ENCODE data around the gene SULT1E1.

The SULT1E1 gene, protein sequence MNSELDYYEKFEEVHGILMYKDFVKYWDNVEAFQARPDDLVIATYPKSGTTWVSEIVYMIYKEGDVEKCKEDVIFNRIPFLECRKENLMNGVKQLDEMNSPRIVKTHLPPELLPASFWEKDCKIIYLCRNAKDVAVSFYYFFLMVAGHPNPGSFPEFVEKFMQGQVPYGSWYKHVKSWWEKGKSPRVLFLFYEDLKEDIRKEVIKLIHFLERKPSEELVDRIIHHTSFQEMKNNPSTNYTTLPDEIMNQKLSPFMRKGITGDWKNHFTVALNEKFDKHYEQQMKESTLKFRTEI

DNA sequence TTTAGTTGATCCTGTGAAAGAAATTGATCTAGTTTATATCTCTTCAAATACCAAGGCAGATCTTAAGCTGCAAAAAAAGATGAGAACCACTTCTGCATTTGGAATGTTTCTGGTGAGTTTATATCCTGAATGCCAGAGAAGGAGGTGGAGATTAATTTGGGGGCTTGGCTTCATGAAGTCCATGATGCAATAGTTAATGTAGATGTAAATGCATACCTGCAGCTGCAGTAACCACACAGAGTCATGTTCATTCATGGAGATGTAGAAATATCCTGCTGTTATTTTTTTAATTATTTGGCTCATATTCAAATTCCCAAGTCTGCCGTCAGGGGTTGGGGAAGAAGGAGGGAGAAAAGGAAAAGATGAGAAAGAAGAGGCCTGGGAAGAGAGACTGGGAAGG, at the start of gene SULT1E1:
Gene SULT1E1, minus strand, starts transcription at position 94 of the 400 bp plus-strand sequence. CDS start 2,501 bp downstream, outside the sequence.
- Histone ChIP-seq H3K4me1 (ENCODE audit: control insufficient read depth, insufficient read depth, low read length) (no peaks in the 10 kb centered on the region), H3K27ac (ENCODE audit: extremely low read depth, low read depth, low read length) (no peak within 1 kb of the TSS), H3K9me3 (ENCODE audit: control insufficient read depth, insufficient read depth, low read depth, low read length) (no peaks in the 10 kb centered on the region), H3K4me3 (ENCODE audit: low read depth, low read length) (no peak within 1 kb of the TSS), H3K36me3 (ENCODE audit: control insufficient read depth in 2 of 2, insufficient read depth in 1 of 2, low read length in 2 of 2) (no peaks in the 10 kb centered on the region)
- TF ChIP-seq, protein P1, sequence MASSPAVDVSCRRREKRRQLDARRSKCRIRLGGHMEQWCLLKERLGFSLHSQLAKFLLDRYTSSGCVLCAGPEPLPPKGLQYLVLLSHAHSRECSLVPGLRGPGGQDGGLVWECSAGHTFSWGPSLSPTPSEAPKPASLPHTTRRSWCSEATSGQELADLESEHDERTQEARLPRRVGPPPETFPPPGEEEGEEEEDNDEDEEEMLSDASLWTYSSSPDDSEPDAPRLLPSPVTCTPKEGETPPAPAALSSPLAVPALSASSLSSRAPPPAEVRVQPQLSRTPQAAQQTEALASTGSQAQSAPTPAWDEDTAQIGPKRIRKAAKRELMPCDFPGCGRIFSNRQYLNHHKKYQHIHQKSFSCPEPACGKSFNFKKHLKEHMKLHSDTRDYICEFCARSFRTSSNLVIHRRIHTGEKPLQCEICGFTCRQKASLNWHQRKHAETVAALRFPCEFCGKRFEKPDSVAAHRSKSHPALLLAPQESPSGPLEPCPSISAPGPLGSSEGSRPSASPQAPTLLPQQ (tag by site-specific recombination; IDR thresholded peaks at IDR 0.05), result no peak
- TF ChIP-seq ZNF311 (tag by site-specific recombination; IDR thresholded peaks at IDR 0.05; ENCODE audit: borderline replicate concordance) (no peak), ZNF138 (tag by site-specific recombination; IDR thresholded peaks at IDR 0.05; ENCODE audit: borderline replicate concordance) (no peak), ZNF112 (tag by site-specific recombination; IDR thresholded peaks at IDR 0.05) (no peak), ZNF654 (tag by site-specific recombination; IDR thresholded peaks at IDR 0.05; ENCODE audit: low read depth) (no peak), ZNF624 (tag by site-specific recombination; IDR thresholded peaks at IDR 0.05) (no peak), ZNF48 (tag by site-specific recombination; IDR thresholded peaks at IDR 0.05) (no peak), OVOL3 (tag by site-specific recombination; IDR thresholded peaks at IDR 0.05) (no peak), ZNF16 (tag by site-specific recombination; IDR thresholded peaks at IDR 0.05; ENCODE audit: low read depth) (no peak)
- TF ChIP-seq, protein P2, sequence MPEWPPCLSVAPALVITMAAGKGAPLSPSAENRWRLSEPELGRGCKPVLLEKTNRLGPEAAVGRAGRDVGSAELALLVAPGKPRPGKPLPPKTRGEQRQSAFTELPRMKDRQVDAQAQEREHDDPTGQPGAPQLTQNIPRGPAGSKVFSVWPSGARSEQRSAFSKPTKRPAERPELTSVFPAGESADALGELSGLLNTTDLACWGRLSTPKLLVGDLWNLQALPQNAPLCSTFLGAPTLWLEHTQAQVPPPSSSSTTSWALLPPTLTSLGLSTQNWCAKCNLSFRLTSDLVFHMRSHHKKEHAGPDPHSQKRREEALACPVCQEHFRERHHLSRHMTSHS (tag by site-specific recombination; IDR thresholded peaks at IDR 0.05), result no peak
- TF ChIP-seq, protein P3, sequence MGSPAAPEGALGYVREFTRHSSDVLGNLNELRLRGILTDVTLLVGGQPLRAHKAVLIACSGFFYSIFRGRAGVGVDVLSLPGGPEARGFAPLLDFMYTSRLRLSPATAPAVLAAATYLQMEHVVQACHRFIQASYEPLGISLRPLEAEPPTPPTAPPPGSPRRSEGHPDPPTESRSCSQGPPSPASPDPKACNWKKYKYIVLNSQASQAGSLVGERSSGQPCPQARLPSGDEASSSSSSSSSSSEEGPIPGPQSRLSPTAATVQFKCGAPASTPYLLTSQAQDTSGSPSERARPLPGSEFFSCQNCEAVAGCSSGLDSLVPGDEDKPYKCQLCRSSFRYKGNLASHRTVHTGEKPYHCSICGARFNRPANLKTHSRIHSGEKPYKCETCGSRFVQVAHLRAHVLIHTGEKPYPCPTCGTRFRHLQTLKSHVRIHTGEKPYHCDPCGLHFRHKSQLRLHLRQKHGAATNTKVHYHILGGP (tag by site-specific recombination; IDR thresholded peaks at IDR 0.05), result no peak
- TF ChIP-seq, protein P4, sequence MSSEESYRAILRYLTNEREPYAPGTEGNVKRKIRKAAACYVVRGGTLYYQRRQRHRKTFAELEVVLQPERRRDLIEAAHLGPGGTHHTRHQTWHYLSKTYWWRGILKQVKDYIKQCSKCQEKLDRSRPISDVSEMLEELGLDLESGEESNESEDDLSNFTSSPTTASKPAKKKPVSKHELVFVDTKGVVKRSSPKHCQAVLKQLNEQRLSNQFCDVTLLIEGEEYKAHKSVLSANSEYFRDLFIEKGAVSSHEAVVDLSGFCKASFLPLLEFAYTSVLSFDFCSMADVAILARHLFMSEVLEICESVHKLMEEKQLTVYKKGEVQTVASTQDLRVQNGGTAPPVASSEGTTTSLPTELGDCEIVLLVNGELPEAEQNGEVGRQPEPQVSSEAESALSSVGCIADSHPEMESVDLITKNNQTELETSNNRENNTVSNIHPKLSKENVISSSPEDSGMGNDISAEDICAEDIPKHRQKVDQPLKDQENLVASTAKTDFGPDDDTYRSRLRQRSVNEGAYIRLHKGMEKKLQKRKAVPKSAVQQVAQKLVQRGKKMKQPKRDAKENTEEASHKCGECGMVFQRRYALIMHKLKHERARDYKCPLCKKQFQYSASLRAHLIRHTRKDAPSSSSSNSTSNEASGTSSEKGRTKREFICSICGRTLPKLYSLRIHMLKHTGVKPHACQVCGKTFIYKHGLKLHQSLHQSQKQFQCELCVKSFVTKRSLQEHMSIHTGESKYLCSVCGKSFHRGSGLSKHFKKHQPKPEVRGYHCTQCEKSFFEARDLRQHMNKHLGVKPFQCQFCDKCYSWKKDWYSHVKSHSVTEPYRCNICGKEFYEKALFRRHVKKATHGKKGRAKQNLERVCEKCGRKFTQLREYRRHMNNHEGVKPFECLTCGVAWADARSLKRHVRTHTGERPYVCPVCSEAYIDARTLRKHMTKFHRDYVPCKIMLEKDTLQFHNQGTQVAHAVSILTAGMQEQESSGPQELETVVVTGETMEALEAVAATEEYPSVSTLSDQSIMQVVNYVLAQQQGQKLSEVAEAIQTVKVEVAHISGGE (tag by site-specific recombination; conservative IDR thresholded peaks at IDR 0.05; ENCODE audit: low read depth), result no peak
- TF ChIP-seq, protein P5, sequence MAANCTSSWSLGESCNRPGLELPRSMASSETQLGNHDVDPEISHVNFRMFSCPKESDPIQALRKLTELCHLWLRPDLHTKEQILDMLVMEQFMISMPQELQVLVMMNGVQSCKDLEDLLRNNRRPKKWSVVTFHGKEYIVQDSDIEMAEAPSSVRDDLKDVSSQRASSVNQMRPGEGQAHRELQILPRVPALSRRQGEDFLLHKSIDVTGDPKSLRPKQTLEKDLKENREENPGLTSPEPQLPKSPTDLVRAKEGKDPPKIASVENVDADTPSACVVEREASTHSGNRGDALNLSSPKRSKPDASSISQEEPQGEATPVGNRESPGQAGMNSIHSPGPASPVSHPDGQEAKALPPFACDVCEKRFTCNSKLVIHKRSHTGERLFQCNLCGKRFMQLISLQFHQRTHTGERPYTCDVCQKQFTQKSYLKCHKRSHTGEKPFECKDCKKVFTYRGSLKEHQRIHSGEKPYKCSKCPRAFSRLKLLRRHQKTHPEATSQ (tag by site-specific recombination; IDR thresholded peaks at IDR 0.05), result no peak
- CTCF ChIA-PET, result no interaction called here
- POLR2A ChIA-PET, result no interaction called here

DNA sequence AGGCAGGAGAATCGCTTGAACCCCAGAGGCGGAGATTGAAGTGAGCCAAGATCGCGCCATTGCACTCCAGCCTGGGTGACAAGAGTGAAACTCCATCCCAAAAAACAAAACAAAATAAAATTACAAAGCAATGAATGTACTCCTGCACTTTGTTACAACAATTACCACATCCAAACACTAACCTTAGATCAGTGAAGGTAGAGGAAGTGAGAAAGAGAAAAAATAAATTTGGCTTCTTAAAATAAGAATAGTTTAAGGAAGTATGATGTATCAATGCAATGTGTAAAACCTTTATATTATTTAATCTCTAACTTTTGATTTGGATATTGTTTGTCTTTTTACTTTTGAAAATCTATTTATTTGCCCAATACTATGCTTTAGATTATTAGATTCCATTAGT, 49.2 kb upstream of the SULT1E1 start:
- Histone ChIP-seq H3K36me3 (ENCODE audit: control insufficient read depth in 2 of 2, insufficient read depth in 1 of 2, low read length in 2 of 2) (no peaks in the 10 kb centered on the region), H3K9me3 (ENCODE audit: control insufficient read depth, insufficient read depth, low read depth, low read length) (no peaks in the 10 kb centered on the region), H3K4me3 (ENCODE audit: low read depth, low read length) (no peak overlapping the region), H3K4me1 (ENCODE audit: control insufficient read depth, insufficient read depth, low read length) (no peaks in the 10 kb centered on the region), H3K27ac (ENCODE audit: extremely low read depth, low read depth, low read length) (no peak overlapping the region)
- ChIA-PET POLR2A (no interaction called here), CTCF (no interaction called here)
- TF ChIP-seq, protein P6, sequence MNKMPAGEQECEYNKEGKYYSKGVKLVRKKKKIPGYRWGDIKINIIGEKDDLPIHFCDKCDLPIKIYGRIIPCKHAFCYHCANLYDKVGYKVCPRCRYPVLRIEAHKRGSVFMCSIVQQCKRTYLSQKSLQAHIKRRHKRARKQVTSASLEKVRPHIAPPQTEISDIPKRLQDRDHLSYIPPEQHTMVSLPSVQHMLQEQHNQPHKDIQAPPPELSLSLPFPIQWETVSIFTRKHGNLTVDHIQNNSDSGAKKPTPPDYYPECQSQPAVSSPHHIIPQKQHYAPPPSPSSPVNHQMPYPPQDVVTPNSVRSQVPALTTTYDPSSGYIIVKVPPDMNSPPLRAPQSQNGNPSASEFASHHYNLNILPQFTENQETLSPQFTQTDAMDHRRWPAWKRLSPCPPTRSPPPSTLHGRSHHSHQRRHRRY (tag by site-specific recombination; IDR thresholded peaks at IDR 0.05), result no peak
- TF ChIP-seq SP2 (tag by site-specific recombination; IDR thresholded peaks at IDR 0.05) (no peak), ZNF416 (tag by site-specific recombination; IDR thresholded peaks at IDR 0.05) (no peak), ZNF121 (tag by site-specific recombination; IDR thresholded peaks at IDR 0.05) (no peak), ZNF394 (tag by site-specific recombination; IDR thresholded peaks at IDR 0.05; ENCODE audit: borderline replicate concordance) (no peak), ZNF221 (tag by site-specific recombination; IDR thresholded peaks at IDR 0.05; ENCODE audit: borderline replicate concordance) (no peak), ZNF76 (tag by site-specific recombination; IDR thresholded peaks at IDR 0.05; ENCODE audit: borderline replicate concordance, low read depth) (no peak), KLF7 (tag by site-specific recombination; IDR thresholded peaks at IDR 0.05; ENCODE audit: borderline replicate concordance) (no peak), ZNF843 (tag by site-specific recombination; IDR thresholded peaks at IDR 0.05) (no peak), ZNF23 (tag by site-specific recombination; IDR thresholded peaks at IDR 0.05; ENCODE audit: borderline replicate concordance) (no peak), YY1 (tag by site-specific recombination; IDR thresholded peaks at IDR 0.05) (no peak), OVOL3 (tag by site-specific recombination; IDR thresholded peaks at IDR 0.05) (no peak), GLI4 (tag by site-specific recombination; IDR thresholded peaks at IDR 0.05) (no peak)

All from HEK293 (cell line).